ENCODE results near the gene ACACB.
A peak's percentile ranks its signal among the peaks of the same experiment; 100 is the strongest.

The ACACB gene

DNA sequence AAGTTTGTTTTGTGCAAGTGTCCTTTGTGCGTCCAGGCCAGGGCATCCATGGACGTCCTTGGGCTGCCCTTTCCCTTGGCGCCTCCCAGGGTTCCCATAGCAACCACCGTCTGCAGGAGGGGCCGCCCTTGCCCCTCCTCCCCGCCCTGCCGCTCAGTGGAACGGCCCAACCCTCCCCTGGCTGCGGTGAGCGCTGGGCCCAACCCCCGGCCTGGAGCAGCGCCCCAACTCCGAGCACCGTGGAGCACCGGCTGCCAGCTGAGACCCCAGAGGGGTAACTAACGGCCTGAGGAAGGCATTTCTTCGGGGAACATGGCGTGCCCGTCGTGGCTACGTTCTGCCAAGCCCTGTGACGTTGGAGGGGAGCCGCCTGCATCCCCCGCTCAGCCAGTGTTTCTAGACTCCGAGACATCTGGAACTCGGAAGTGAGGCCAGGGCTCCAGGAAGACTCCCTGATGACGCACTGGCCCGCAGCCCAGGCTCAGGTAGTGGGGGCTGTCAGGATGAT, 5.3 kb upstream of the ACACB start:
- peak; percentile 83 for DNase-seq

- peak; percentile 10 for DNase-seq
Measured at GRCh38 chr12:109112720-109113465, 3.5 kb upstream of the ACACB start.

- peak; percentile 17 for DNase-seq
Measured at GRCh38 chr12:109113661-109114321, 2.6 kb upstream of the ACACB start.

GRCh38 chr12:109114644-109115043, 1.7 kb upstream of the ACACB start:
- peak; percentile 2 for DNase-seq

- peak; percentile 28 for DNase-seq
Measured at GRCh38 chr12:109115404-109115757, 1.0 kb upstream of the ACACB start.

GRCh38 chr12:109116611-109116949, 193 bp downstream of the ACACB start:
- peak; percentile 30 for DNase-seq

GRCh38 chr12:109120095-109120494, 3.7 kb downstream of the ACACB start:
- DNase-seq = no peak

DNA sequence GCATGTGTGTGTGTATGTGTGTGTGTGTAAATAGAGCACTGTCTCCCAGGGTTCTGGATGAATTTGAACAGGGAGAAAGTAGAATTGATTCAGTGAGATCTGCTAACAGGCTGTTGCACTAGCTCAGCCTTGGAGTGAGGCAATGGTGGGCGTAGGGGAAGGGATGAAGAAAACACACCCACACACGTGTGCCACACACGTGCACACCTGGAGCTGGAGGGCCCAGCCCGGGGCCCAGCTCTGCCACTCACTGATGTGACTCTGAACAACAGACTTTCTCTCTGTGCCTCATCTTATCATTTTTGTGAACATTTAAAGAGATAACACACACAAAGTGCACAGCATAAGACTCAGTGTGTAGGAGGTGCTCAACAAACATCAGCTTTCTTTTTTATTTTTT, 4.2 kb downstream of the ACACB start:
- DNase-seq = no peak

DNA sequence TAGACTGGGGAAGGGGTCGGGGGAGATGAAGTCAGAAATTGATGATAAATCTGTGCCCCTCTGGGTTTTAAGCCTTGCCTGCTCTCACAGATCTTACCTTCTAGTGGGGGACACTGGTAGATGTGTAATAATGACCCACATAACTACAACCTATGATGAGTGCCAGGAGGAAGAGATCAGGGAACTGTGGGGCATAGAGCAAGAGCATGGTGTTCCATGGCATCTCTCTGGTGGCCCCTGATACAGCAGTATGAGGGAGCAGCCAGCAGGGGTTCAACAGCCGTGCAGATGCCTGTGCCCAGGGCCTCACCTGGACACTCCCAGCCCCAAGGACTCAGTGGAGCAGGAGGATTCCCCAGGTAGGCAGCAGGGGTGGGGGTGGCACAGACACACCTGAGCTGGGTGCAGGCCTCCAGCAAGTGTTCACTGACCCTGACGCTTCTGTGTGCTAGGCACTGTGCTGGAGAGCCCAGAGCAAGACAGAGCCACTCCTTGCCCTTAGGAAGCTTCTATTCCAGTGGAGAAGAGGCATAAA, 5.0 kb downstream of the ACACB start:
- DNase-seq = no peak

DNA sequence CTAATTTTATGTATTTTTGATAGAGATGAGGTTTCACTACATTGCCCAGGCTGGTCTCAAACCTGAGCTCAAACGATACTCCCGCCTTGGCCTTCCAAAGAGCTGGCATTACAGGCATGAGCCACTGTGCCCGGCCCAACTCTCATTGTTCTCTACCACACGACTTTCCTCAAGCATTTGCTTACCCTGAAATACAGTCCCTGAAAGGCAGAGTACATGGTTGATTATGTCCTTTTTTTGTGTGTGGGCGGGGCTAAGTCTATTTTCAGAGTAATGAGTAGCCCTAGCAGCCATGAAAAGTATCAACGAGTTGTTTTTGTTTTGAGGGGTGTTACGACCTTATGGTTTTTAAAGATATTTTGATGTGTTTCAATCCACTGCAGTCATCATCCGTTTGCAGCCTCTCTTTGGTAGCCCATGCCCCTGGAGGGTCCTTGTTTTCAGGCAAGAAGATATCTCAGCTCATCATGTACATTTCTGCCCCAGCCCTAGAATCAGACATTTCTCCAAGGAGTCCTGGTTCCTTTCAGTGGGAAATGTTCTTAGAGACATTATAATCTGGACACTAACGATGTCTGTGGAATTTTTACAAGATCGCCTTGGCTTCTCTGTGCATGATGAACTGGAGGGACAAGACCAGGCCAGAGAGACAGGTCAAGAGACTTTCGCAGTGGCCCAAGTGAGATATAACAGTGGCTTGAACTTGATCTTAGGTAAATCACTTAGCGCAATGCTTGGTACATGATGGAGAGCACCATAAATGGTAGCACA, 8.7 kb downstream of the ACACB start:
- no peak for DNase-seq

GRCh38 chr12:109125791-109126190, 9.4 kb downstream of the ACACB start:
- DNase-seq = no peak

GRCh38 chr12:109126784-109127183, 10.4 kb downstream of the ACACB start:
- DNase-seq = no peak

DNA sequence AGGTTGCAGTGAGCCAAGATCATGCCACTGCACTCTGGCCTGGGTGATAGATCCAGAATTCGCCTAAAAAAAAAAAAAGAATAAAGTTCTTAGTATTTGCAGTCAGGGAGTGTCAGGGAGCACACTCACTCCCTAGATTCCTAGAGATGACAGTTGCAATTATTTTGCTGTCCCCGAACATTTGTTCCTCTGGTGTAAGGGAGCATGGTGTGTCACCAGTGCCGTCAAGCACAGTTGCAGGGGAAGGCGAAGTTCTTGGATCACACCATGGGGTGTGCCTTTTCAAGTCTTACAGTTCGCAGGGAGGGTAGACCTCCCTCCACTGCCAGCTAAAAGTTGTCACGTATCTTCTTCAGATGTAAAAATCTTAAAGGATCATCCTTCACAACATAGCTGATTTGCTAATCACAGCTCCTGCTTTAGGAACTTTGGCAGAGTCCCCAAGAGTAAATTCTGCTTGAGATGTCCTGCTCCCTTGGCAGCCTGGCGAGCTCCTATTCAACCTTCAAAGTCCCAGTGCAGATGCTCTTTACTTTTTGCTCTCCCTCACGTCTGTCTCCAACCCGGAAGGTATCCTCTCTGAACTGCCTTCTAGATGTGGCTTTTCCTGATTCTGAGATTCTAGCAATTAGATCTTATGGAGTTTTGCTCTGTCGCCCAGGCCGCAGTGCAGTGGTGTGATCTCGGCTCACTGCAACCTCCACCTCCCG, 11.3 kb downstream of the ACACB start:
- DNase-seq = no peak

GRCh38 chr12:109130297-109131153, 14.1 kb downstream of the ACACB start:
- DNase-seq = no peak

DNA sequence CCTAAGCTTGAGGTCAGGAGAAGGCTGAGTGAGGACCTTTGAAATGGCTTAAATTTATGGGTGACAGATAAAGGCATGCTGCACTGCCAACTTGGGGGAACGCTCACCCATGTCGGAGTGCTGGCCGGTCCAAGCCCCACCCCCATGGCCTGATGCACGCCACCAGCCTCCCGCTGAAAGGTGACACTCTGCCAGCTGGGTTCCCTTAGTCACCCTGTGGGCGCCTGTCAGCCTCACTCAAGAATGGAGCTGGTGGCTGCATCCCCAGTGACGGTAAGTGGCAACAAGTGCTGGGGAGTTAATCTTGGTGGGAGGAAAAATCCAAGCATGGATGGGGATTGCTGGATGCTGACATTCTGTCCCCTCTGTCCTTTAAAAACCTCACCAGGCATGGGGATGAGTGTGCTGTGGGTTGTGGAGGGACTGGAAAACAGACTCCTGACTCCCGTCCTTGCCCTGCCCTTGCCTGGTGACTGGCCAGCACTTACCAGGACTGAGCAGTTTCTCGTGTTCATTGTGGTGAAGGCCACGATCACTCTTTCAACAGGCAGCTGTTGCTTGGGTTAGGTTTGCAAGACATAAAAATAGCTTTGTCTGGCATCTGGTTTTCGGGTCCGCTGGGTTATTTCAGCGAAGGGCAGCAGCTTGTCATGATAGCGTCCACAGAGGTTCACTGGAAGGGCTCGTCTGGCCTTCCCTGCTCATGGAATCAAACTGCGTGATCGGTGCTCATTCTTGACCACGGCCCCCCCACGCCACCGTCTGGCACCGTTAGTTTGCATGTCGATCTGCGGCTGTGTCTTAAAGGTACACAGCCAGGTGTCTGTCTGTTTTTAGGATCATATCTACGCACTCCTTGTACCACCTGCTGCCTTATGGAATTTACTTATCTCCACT, 15.0 kb downstream of the ACACB start:
- DNase-seq = no peak

- no peak for DNase-seq
Measured at GRCh38 chr12:109134186-109134917, 18.0 kb downstream of the ACACB start.

DNA sequence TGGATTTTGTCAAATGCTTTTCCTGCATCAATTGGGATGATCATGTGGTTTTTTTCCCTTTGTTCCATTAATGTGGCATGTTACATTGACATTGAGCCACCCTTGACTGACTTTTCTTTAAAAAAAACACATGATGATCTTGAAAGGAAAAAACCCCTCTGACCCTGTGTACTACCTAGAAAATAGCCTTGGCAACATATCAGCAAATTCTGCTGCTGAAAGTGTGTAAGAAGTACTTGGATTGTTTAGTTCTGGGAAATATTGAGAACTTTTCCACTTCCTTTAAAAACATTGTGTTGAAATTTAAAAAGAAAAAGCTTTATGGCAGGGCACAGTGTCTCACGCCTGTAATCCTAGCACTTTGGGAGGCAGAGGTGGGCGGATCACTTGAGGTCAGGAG, 20.7 kb downstream of the ACACB start:
- no peak for DNase-seq

DNA sequence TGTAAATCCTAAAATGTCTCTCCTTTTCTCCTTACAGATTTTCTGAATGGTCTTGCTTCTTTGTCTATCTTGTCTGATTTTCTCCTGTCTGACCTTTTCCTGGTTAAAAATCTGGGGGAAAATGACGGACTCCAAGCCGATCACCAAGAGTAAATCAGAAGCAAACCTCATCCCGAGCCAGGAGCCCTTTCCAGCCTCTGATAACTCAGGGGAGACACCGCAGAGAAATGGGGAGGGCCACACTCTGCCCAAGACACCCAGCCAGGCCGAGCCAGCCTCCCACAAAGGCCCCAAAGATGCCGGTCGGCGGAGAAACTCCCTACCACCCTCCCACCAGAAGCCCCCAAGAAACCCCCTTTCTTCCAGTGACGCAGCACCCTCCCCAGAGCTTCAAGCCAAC, 23.0 kb downstream of the ACACB start:
- no peak for DNase-seq

DNA sequence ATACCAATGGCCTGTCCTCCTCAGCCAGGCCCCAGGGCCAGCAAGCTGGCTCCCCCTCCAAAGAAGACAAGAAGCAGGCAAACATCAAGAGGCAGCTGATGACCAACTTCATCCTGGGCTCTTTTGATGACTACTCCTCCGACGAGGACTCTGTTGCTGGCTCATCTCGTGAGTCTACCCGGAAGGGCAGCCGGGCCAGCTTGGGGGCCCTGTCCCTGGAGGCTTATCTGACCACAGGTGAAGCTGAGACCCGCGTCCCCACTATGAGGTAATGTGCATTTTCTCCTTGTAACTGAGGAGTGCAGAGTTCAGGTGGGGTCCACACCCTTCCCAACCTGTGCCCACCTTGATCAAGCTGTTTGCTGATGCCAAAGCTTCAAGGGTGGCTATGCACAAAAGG, 23.4 kb downstream of the ACACB start:
- DNase-seq = no peak

DNA sequence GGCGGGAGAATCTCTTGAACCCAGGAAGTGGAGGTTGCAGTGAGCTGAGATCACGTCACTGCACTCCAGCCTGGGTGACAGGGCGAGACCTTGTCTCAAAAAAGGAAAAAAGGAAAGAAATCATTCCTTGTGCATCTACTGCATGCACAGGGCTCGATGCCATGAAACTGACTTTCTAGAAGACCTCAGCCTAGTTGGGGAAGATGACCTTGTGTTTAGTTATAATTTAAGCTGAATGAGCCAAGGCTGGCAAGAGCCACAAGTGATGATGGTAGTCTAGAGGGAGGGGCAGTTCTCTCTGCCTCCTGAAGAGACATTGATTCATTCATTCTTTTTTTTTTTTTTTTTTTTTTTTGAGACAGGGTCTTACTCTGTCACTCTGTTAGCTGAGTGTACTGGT, 24.2 kb downstream of the ACACB start:
- DNase-seq = no peak
